NCI-H510A treated with DMSO at 0.1 percent for 48 hours (cell line): ENCODE data around the gene RPN1.
A peak's percentile ranks its signal among the peaks of the same experiment; 100 is the strongest.

Experiments used
- DNase-seq: peaks from one replicate; lab custom pipeline; 2025; lab: John Stamatoyannopoulos, UW

The RPN1 gene

DNA sequence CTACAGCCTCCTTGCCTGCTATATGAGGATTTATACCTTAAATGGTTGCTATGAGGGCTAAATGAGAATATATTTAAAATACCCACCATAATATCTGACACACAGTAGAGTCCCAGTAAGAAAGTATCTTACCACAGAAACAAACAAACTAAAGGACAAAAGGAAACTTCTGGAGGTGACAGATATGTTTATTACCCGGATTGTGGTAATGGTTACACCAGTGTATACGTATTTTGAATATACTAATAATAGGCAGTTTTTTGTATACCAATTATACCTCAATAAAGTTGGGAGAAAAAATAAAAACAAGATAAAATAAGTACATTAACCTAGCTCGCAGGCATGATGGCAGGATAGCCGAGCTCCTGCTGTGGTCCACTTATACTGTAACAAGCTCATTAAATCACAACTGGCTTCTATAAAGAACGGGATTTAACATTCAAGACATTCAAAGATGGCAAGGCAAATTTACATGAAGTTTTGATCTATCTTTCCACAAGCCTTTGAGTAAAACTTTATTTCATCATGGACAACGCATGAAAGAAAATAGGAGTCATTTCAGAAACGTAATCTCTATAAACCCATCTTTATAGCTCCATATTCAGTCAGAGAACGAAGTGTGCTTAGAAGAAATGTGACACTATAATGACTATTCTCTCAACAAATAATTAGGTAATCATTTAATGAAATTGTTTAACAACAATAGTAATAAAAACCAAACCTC is 1.5 kb downstream of the RPN1 start:
- peak; percentile 1 for DNase-seq

DNA sequence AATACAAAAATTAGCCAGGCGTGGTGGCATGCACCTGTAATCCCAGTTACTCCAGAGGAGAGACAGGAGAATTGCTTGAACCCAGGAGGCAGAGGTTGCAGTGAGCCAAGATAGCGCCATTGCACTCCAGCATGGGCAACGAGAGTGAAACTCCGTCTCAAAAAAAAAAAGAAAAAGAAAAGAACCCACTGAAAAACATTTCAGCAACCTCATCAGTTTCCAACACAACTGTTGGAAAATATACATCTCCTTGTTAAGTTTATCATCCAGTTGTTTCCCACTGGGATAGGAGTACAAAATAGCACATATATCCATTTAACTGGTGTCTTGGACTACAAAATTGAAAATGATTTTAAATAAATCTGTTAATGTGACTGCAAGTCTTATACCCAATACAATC is 2.2 kb downstream of the RPN1 start:
- no peak for DNase-seq

DNA sequence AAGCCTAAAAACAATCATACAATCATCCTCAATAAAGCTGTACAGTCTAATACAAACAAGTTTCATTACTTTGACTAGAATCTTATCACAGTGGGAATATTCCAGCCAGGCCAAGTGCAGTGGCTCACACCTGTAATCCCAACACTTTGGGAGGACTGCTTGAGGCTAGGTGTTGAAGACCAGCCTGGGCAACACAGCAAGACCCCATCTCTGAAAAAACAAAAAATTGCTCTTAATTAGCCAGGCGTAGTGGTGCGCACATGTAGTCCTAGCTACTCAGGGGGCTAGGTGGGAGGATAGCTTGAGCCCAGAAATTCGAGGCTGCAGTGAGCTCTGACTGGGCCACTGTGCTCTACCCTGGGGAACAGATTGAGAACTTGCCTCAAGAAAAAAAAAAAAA is 3.3 kb downstream of the RPN1 start:
- no peak for DNase-seq

DNA sequence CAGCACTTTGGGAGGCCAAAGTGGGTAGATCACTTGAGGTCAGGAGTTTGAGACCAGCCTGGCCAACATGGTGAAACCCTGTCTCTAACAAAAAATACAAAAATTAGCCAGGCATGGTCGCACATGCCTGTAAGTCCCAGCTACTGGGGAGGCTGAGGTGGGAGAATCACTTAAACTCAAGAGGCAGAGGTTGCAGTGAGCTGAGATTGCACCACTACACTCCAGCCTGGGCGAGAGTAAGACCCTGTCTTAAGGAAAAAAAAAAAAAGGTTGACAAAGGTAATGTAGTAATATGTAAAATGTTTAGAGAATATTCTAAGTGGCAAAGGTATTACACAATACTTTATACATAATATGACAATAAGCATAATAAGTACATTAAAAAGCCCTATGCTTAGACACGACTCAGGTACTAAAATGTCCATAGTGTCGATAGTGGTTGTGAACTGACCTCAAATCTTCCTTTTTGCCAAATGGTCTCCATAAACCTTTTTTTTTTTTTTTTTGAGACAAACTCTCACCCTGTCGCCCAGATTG is 16.5 kb downstream of the RPN1 start:
- no peak for DNase-seq

DNA sequence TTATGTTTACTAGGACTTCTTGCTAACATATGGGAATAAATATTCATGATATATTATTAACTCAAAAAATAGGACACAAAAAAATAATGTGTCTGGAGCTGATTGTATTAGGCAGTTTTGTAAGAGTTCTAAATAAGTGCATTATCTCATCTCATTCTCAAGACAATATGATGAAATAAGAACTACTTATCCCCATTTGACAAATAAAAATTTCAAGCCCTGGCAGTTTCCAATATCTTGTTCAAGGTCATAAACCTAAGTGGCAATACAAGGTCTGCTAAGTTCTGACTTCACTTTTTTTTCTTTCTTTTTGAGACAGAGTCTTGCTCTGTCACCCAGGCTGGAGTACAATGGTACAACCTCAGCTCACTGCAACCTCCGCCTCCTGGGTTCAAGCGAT is 18.3 kb downstream of the RPN1 start:
- no peak for DNase-seq

DNA sequence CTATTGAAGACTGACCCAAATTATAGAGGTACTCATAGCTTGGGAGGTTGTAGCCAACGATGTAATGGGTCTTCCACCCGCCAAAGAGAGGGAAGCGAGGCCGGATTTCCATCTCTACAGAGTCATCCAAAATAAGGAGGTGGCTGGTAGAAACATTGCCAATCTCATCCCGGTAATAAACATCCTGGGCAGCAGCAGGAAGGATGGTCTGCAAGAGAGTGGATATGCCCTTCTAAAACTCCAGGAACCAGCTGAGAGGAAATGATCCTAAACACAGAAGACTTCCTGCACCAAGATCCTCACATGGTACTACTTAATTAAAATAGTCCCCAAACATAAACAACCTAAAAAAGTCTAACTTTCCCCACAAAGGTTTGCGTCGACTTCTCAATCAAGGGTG is 20.7 kb downstream of the RPN1 start:
- DNase-seq: no peak

DNA sequence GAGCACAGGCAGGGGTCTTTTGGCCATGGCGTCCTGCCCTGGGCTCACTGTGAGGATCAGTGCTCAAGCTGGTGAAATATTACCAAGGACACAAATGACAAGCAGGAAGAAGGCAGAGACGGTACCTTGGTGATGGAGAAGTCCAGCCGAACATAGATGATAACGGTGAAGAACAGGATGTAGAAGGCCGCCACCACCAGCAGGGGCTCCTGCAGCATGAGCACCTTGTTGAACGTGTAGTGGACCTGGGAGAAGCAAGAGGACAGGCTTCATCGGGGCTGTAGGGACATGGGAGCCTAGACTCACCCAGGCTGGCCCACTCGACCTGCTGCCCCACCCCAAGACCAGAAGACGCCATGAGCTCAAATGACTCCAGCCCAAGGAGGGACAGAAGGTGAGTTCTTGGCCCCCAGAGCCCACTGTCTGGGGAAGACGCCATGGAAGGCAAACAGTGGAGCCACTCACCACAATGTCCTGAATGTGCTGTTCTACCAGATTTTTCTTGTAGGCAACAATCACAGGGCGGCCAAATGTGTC is 25.1 kb downstream of the RPN1 start:
- no peak for DNase-seq

DNA sequence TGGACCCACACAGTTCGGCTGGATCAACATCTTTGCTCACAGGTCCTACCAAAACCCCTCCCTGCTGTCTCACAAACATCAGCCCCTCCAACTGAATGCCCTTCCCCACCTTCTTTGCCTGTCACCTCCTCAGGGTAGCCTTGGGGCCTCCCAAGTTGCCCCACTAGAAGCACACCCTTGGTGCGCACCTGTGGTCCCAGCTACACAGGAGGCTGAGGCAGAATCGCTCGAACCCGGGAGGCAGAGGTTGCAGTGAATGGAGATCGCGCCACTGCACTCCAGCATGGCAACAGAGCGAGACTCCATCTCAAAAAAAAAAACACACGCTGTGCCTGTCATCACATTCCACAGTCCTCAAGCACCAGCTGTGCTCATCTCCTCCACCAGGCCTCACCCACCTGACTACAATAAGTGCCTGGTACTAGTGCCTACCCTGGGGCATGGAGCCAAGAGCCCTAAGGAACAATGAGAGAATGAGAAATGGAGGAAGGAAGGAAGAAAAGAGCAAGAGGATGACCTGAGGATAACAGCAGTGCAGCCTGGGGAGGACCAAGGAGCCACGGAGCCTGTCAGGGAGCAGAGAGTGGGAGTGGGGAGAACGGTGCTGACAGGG is 26.0 kb downstream of the RPN1 start:
- DNase-seq: no peak

DNA sequence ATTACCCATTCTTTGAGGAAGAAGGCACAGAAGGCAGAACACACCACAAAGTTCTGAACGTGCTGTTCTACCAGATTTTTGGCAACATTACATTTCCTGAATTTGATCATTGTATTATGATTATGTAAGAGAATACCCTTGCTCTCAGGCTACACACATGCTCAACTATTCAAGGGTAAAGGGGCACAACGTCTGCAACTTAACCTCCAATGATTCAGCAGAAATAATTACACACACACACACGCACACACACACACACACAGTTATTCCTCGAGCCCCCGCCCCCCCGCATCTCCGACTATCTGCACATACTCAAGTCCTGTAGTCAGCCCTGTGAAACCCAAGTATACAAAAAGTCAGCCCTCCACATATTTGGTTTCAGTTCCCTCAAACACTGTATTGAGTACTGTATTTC is 26.8 kb downstream of the RPN1 start:
- no peak for DNase-seq

DNA sequence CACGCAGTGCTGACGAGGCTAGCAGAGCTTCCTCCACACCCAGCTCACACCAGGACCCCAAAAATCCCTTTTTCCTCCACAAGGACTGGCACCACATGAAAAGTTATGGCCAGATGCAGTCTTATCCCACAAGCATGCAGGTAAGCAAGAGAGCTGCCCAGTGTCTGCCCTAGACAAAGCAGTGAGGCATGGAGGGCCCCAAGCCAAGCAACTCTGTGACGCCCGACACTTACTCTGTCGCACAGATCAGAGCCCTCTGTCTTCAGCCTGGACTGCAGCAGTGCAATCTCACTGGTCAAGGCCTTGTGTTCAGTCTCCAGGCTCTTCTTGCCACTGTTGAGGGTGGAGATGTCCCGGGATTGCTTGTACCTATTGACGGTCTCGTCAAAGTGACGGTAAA is 28.7 kb downstream of the RPN1 start:
- DNase-seq: no peak

DNA sequence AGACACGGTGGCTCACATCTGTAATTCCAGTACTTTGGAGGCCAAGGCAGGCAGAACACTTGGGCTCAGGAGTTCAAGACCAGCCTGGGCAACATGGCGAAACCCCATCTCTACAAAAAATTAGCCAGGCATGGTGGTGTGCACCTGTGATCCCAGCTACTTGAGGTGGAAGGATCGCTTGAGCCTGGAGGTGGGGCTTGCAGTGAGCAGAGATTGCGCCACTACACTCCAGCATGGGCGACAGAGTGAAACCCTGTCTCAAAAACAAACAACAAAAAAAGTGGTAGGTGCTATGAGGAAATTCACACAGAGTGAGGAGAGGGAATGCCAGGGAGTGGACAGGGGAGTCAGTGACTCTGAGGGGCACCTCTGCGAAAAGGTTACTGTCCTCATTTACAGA is 29.4 kb downstream of the RPN1 start:
- DNase-seq: no peak

DNA sequence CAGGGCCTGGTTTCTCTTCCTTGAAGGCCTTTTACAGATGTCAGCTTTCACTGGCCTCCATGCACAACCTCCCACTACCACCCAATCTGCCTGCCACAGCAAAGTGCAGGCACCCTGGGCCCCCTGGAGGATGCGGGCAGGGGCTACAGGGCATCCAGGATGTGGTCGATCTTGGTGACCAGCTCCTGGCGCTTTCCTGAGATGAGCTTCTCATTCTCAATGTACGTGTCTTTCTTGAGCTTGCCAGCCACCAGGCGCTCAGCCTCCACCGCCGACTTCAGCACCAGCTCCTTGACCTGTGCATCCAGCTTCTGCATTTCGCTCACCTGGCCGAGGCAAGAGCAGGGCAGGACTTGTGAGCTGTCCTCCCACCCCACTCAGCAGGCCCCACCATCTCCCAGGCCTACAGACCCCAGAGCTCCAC is 30.3 kb downstream of the RPN1 start:
- DNase-seq: no peak

DNA sequence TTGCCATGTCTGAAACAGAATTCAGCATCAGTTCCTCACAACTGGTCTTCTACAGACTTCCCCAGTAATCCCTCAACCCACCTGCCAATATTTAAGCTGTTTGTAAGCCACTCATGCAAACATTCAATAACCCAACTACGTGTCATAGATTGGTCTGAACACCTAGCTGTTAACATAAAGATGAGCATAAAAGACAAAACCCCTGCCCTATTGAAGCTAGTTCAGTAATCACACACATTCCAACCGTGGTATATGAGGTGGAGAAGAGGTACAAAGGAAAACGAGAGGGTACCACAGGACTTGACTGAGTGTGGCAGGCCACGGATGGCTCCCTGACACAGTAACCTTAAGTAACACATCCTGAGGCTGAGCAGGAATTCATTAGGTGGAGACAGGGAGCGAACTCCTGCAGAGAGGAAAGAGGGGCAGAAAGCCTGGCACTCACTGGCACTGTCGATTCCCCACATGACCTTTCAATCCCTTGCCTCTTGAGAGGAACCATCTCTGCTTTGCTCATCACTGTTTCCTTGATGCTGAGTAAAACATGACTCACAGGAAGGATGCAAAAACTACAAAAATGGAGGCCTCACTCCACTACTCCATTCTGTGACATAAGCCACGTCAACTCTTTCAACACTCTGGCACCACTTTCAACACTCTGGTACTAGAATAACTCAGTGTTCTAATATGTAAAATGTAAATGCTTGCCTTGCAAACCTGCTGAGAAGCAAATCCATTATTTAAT is 31.3 kb downstream of the RPN1 start:
- no peak for DNase-seq

DNA sequence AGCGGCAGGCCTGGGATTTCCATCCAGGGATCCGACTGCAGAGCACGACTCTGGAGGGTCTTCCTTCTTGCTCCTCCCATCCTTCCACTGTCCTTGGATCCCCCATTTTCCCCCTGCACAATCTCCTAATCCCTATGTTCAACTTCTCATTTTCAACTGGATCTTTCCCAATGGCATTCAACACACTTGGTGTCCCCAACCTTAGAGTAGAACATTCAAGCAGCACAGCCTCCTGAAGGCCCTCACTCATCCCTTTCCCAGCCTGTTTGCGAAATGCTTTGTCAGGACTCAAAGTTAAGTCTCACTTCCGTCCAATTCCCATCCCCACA is 32.3 kb downstream of the RPN1 start:
- no peak for DNase-seq

DNA sequence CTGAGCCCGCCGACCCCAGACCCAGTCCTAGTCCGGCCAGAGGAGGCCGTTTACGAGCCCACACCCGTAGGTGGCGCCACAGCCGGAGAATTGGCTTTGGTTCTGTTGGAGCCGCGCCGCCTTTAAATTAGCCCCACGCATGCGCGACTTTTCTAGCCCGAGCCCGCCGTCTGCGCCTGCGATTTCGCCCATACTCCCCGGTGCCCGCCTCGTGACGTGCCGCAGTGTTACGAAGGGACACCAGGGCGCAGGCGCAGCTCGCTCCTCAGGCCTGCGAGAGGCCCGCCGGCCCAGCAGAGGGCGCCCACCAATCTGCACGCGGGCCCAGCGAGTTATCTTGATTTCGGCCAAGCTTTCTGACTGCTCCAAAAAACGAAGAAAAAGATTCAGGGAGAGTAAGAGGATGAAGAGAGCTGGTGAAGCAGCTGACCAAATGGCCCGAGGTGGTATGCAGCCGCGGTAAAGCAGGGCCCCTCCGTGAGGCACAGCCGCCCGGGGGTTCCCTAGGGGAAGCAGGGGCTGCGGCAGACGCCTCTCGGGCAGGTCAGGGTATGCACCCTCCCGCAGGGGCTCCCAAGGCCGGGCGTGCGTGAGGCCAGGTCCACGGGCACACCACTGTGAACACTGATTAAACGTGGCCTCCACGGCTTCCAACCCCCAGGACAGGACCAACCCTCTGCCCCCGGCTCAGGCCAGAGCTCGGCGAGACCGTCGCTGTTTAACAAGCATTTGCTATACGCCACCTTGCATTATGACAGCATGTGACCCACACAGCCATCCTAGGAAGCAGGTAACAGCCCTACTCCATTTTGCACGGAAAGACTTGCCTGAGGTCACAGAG is 32.8 kb downstream of the RPN1 start:
- DNase-seq: peak; percentile 62

DNA sequence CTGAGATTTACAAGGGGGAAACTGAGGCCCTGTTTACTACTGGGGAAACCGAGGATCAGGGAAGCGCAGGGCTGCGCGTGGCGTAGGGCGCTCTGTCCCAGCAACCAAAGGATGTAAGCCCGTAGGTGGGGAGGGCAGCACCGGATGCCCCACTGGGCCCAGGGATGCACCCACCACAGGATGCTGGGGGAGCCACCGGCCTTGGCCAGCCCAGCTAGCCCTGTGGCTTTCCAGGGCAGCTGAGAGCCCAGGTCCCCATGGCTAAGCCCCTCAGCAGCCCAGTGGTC is 33.4 kb downstream of the RPN1 start:
- DNase-seq: no peak

DNA sequence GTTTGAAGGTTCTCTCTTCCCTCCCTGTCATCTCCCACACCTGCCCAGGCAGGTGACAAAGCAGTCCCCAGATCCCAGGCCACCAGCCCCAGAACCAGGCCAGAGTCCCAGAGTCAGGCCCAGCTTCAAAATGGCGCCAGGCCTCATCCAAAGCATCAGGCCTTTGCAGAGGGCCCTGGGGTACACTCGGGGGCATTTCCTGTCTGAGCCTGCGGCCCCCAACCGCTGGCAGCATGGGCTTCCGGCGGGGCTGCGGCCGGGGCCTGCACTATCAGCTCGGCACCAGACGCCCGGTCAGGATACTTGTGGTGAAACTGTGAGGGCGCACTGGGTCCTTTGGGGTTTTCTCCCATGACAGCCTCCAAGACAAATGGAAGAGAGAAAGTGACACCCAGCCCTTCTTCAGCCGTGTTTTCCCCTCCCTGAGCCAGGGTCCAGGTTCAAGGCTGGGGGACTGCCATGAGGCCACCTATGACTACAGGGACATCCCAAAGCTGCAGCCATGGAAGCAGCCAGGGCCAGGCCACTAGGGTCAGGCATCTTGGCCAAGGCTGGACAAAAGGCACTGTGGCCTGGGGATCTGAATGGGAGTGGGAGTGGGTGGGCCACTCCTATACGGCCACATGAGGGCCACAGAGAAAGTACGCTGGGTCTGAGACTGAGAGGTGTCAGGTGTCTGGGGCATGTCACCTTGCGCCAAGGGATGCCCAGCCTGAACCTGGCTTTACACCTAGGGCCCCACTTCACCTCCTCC is 33.9 kb downstream of the RPN1 start:
- no peak for DNase-seq

DNA sequence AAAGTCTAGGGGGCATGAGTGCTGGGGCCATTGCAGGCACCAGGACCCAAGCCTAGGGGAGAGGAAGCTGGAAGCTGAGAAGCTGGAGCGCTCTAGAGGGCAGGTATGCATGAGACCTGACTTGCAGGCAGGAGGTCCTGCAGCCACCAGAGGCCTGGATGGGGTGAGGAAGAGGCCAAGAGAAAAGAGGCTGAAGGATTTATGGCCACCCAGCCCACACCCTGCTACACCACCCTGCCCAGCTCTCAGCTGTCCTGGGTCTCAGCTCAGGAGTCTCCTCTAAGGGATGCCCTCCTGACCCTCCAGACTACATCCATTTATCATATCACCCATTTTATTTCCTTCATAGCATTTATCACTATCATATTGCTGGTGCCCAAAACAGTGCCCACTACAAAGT is 36.5 kb downstream of the RPN1 start:
- no peak for DNase-seq

DNA sequence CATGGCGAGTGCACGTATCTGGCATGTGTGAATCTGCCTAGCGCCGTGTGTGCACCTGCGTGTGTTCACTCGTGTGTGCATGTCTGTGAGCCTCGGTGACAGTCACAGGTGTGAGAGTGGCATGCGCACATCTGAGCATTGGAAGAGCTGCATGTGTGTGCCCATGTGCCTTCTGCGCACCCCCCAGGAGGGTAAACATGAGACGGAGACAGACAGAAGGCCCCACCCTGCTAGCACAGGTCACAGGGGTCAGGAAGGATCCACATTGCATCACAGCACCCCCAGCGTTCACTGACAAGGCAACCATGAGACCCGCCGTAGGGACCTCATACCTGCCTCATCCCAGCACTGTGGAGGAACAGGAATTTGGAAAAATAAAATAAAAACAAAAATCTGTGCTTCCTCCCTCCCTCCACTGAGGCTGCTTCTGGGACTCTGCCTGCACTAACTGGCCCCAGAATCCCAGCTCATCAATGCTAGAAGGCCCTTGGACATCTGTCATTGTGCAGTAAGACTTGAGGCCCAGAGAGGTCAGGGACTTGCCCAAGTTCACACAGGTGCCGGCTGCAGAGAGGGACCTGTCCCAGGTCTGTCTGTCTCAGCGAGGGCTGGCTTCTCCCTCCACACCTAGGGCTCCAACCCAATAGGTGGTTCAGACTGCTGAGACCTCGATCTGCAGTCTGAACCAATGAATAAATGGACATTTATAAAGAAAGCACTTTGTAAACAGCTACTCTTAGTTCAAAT is 37.4 kb downstream of the RPN1 start:
- no peak for DNase-seq

DNA sequence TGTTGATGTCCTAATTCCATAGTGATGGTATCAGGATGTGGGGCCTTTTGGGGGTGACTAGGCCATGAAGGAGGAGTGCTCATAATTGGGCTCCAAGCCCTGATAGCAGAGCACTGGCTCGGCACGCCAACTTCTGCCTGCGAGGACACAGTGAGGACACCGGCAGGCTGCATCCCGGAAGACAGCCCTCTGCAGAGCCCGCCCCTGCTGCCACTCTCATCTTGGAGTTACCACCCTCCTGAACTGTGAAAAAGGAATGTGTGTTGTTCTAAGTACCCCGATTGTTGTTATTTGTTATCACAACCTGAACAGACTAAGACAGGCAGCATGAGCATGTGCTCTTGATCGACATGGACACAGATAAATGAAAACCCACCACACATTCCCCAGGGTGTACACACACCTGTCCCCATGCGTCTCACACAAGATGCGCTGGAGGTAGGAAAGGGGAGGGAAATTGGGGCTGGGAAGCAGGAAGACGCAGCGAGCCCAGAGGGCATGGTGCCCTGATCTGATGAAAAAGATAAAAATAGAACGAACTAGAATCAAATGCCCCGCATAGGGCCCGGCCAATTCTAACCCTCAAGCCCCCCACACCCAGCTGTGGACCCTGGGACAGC is 40.1 kb downstream of the RPN1 start:
- no peak for DNase-seq
